Measurements from ENCODE around the gene NCR1.
"Not testable (repeated sequence)": the region's sequence is repeated elsewhere in the genome, so short reads cannot be mapped to it uniquely, and the experiment has no call there.

Gene NCR1

GRCh38 chr19:54921082-54921481, 15.1 kb downstream of the NCR1 start:
- TF ChIP-seq ZFX (IDR thresholded peaks at IDR 0.05; ENCODE audit: borderline replicate concordance) = no peak
- TF ChIP-seq, protein P1, sequence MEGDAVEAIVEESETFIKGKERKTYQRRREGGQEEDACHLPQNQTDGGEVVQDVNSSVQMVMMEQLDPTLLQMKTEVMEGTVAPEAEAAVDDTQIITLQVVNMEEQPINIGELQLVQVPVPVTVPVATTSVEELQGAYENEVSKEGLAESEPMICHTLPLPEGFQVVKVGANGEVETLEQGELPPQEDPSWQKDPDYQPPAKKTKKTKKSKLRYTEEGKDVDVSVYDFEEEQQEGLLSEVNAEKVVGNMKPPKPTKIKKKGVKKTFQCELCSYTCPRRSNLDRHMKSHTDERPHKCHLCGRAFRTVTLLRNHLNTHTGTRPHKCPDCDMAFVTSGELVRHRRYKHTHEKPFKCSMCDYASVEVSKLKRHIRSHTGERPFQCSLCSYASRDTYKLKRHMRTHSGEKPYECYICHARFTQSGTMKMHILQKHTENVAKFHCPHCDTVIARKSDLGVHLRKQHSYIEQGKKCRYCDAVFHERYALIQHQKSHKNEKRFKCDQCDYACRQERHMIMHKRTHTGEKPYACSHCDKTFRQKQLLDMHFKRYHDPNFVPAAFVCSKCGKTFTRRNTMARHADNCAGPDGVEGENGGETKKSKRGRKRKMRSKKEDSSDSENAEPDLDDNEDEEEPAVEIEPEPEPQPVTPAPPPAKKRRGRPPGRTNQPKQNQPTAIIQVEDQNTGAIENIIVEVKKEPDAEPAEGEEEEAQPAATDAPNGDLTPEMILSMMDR (IDR thresholded peaks at IDR 0.05) = no peak
- no peak overlapping the region for H3K27ac ChIP-seq

DNA sequence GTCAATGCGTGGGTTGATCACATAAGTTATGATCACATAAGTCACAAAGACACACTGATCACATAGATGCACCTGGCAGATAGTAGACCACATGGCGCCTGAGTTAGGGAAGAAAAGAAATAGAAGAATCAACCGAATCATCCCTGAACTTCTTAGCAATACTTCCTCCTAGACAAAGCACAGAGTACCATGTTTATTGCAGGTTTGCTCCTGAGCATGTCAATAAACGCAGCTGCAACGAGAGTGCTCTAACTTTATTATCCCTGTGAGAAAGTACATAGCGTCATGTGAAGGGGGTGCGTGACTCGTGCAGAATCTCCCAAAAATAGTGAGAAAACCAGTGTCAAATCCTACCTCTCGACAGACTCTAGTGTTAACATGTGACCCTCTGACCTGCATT, 17.3 kb downstream of the NCR1 start:
- no peak overlapping the region for H3K27ac ChIP-seq
- no peak for TF ChIP-seq ZFX (IDR thresholded peaks at IDR 0.05; ENCODE audit: borderline replicate concordance)
- TF ChIP-seq, protein P1 (IDR thresholded peaks at IDR 0.05) = no peak

DNA sequence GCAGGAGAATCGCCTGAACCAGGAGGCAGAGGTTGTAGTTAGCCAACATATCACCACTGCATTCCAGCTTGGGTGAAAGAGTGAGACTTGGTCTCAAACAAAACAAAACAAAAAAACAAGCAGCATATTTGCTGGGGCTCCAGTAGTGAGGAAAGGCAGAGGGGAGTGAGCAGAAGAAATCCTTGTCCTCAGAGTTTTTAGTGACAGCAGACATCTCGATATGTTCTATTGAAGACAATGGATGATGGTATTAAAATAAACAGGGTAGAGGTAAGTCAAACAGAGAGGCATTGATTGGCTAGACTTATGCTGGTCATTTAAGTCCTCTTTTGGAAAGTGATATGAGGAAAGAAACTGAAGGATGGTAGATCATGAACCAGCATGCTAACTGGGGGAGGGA, 22.4 kb downstream of the NCR1 start:
- no peak overlapping the region for H3K27ac ChIP-seq
- TF ChIP-seq ZFX (IDR thresholded peaks at IDR 0.05; ENCODE audit: borderline replicate concordance) = no peak
- TF ChIP-seq, protein P1 (IDR thresholded peaks at IDR 0.05) = no peak

- no peak for TF ChIP-seq ZFX (IDR thresholded peaks at IDR 0.05; ENCODE audit: borderline replicate concordance)
- TF ChIP-seq, protein P1 (IDR thresholded peaks at IDR 0.05) = no peak
- no peak overlapping the region for H3K27ac ChIP-seq
These were observed 32.0 kb downstream of the NCR1 start for GRCh38 chr19:54937926-54938325.

DNA sequence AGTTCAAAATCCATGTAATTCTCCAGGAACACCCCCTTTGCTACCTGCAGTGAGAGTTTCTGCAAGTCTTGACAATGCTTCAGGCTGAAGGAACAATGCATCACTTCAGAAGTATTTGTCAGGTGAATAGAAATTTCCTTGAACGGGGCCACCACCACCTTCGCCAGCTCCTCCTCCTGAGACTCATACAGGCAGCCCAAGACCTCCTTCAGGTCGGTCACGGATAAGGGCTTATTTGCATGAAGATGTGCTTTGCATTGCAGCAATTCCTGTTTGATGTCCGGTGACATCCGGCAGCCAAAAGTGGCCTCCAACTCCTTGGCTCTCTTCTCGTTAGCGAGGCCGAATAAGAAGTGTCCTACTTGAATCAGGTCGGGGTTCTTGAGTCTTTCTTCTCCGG, 33.0 kb downstream of the NCR1 start:
- TF ChIP-seq, protein P1 (IDR thresholded peaks at IDR 0.05) = no peak
- TF ChIP-seq ZFX (IDR thresholded peaks at IDR 0.05; ENCODE audit: borderline replicate concordance) = no peak
- no peak overlapping the region for H3K27ac ChIP-seq

- not testable (repeated sequence) for H3K27ac ChIP-seq
These were observed 33.6 kb downstream of the NCR1 start for GRCh38 chr19:54939538-54939937.

DNA sequence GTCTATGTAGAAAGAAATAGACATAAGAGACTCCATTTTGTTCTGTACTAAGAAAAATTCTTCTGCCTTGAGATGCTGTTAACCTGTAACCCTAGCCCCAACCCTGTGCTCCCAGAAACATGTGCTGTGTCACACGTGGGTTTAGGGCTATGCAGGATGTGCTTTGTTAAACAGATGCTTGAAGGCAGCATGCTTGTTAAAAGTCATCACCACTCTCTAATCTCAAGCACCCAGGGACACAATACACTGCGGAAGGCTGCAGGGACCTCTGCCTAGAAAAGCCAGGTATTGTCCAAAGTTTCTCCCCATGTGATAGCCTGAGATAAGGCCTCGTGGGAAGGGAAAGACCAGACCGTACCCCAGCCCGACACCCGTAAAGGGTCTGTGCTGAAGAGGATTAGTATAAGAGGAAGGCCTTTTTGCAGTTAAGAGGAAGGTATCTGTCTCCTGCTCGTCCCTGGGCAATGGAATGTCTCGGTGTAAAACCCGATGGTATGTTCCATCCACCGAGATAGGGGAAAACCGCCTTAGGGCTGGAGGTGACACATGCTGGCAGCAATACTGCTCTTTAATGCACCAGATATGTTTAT, 37.9 kb downstream of the NCR1 start:
- H3K27ac ChIP-seq = not testable (repeated sequence)

DNA sequence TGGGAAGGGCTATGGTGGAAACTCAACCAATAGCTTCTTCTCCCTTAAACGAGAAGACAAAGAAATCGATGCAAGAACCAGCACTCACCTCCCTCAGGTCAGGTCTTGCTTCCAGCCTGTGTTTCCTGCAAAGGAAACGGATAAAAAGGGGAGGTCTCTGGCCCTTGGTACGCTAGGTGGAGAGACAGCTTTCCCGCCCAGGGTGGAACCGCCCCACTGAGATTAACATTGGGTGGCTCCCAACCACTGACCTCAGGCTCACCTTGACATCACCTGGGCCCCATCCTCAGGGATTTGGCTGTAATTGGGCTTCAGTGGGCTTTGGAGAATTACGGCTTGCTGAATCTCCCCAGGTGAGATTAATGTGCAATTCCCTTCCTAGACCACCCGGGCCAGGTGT, 41.4 kb downstream of the NCR1 start, which contains the start of gene NLRP7:
Gene NLRP7 (minus strand): TSS at position 150 of the 400 bp plus-strand sequence.
- no peak for TF ChIP-seq ZFX (IDR thresholded peaks at IDR 0.05; ENCODE audit: borderline replicate concordance)
- TF ChIP-seq, protein P1 (IDR thresholded peaks at IDR 0.05) = no peak
- no peak within 1 kb of the TSS for H3K27ac ChIP-seq
